IMR-90 (cell line): ENCODE measurements around the gene NT5C1A. TPM values are rescaled to one million over a fixed set of nuclear protein-coding genes. Genes with fewer than 3 reads are reported as not detected.
A peak's percentile ranks its signal among the peaks of the same experiment; 100 is the strongest.

Source experiments
- ATAC-seq: fragments of 200-7000 bp; cut with Tn5 transposase; 2 replicates; pipeline ENCODE4 v1.9.1; 2020; ENCODE audit warnings: low read depth, mild to moderate bottlenecking, moderate library complexity
- BruUV-seq: library from RNA; stranded (reverse); fragments of 400-500 nt; replicated peaks from 2 replicates; lab custom pipeline; 2021; lab: Mats Ljungman, UMichigan
- CTCF ChIA-PET: fragments of 300-600 bp; formaldehyde crosslinking; extraction: SDS; loops from one replicate; lab custom pipeline; 2021; ENCODE audit warnings: antibody characterized with exemption; lab: Yijun Ruan, JAX
- POLR2A ChIA-PET: fragments of 300-600 bp; sonication (Branson Sonifier 250); formaldehyde crosslinking; loops from one replicate; lab custom pipeline; 2022; ENCODE audit warnings: antibody characterized with exemption; ENCODE audit not compliant: unreplicated experiment; lab: Charles Lee
- DNase-seq: peaks from one replicate; pipeline ENCODE4 v3.0.0; 2013
- H2AFZ ChIP-seq: replicated peaks from 2 replicates; pipeline ENCODE3; 2013; ENCODE audit warnings: low read length, mild to moderate bottlenecking; ENCODE audit not compliant: poor library complexity
- H2AK5ac ChIP-seq: 2 replicates; pipeline ENCODE4 v1.6.1; 2013; ENCODE audit warnings: low read depth, low read length, inconsistent platforms
- H2AK9ac ChIP-seq: replicated peaks from 2 replicates; pipeline ENCODE3; 2013; ENCODE audit warnings: mild to moderate bottlenecking, low read depth, low read length, moderate library complexity; ENCODE audit not compliant: poor library complexity
- H2BK120ac ChIP-seq: 2 replicates; pipeline ENCODE4 v1.6.1; 2013; ENCODE audit warnings: low read depth, low read length, inconsistent platforms
- H2BK15ac ChIP-seq: 3 replicates; pipeline ENCODE4 v1.6.1; 2013; ENCODE audit warnings: low read depth, low read length, inconsistent platforms
- H2BK20ac ChIP-seq: 2 replicates; pipeline ENCODE4 v1.6.1; 2013; ENCODE audit warnings: low read depth, mild to moderate bottlenecking, inconsistent platforms, low read length, moderate library complexity
- H2BK5ac ChIP-seq: 2 replicates; pipeline ENCODE4 v1.6.1; 2013; ENCODE audit warnings: mild to moderate bottlenecking, low read depth, low read length, inconsistent platforms; ENCODE audit not compliant: poor library complexity, severe bottlenecking
- H3K14ac ChIP-seq: replicated peaks from 2 replicates; pipeline ENCODE4 v1.6.1; 2013; ENCODE audit warnings: low read depth, low read length, inconsistent platforms
- H3K18ac ChIP-seq: 2 replicates; pipeline ENCODE4 v1.6.1; 2013; ENCODE audit warnings: low read depth, low read length, control low read depth
- H3K23ac ChIP-seq: 2 replicates; pipeline ENCODE4 v1.6.1; 2013; ENCODE audit warnings: low read depth, low read length, inconsistent platforms
- H3K27ac ChIP-seq: 2 replicates; pipeline ENCODE4 v1.5.1; 2013; ENCODE audit warnings: mild to moderate bottlenecking, control low read depth, low read length; ENCODE audit not compliant: insufficient read depth
- H3K27me3 ChIP-seq: 2 replicates; pipeline ENCODE4 v1.6.1; 2013; ENCODE audit warnings: low read length; ENCODE audit not compliant: control insufficient read depth, insufficient read depth
- H3K36me3 ChIP-seq: 2 replicates; pipeline ENCODE4 v1.6.1; 2013; ENCODE audit warnings: low read length, mixed read lengths; ENCODE audit not compliant: control insufficient read depth, insufficient read depth
- H3K4ac ChIP-seq: 2 replicates; pipeline ENCODE4 v1.6.1; 2013; ENCODE audit warnings: low read depth, low read length, inconsistent platforms
- H3K4me1 ChIP-seq: 2 replicates; pipeline ENCODE4 v1.6.1; 2013; ENCODE audit warnings: low read length, mixed read lengths; ENCODE audit not compliant: control insufficient read depth, insufficient read depth
- H3K4me2 ChIP-seq: 2 replicates; pipeline ENCODE4 v1.6.1; 2013; ENCODE audit warnings: low read depth, mild to moderate bottlenecking, control low read depth, low read length, moderate library complexity
- H3K4me3 ChIP-seq: 2 replicates; pipeline ENCODE4 v1.5.1; 2013; ENCODE audit warnings: low read depth, mild to moderate bottlenecking, control low read depth, low read length, moderate library complexity; ENCODE audit not compliant: insufficient read depth
- H3K56ac ChIP-seq: 2 replicates; pipeline ENCODE4 v1.6.1; 2013; ENCODE audit warnings: low read length, inconsistent platforms; ENCODE audit not compliant: insufficient read depth; ENCODE audit errors: extremely low read depth
- H3K79me1 ChIP-seq, 2 experiments: 2 replicates each; pipeline ENCODE4 v1.6.1; 2013; ENCODE audit warnings: low read length in 2 of 2, inconsistent platforms in 1 of 2, low read depth in 1 of 2
- H3K9ac ChIP-seq: 2 replicates; pipeline ENCODE4 v1.6.1; 2013; ENCODE audit warnings: low read depth, low read length, control low read depth
- H3K9me1 ChIP-seq: 2 replicates; pipeline ENCODE4 v1.6.1; 2013; ENCODE audit warnings: low read length, inconsistent platforms; ENCODE audit not compliant: insufficient read depth
- H3K9me3 ChIP-seq: 2 replicates; pipeline ENCODE4 v1.6.1; 2013; ENCODE audit warnings: low read length; ENCODE audit not compliant: control insufficient read depth, insufficient read depth
- H4K20me1 ChIP-seq: 2 replicates; pipeline ENCODE4 v1.6.1; 2013; ENCODE audit warnings: low read length, inconsistent platforms; ENCODE audit not compliant: insufficient read depth
- H4K5ac ChIP-seq: 2 replicates; pipeline ENCODE4 v1.6.1; 2013; ENCODE audit warnings: mild to moderate bottlenecking, low read depth, low read length, control low read depth
- H4K8ac ChIP-seq, 2 experiments: 2 replicates each; pipeline ENCODE4 v1.6.1; 2013; ENCODE audit warnings: low read depth in 2 of 2, low read length in 2 of 2, control low read depth in 1 of 2, inconsistent platforms in 1 of 2
- H4K91ac ChIP-seq: 2 replicates; pipeline ENCODE4 v1.6.1; 2013; ENCODE audit warnings: low read depth, low read length, inconsistent platforms; ENCODE audit not compliant: insufficient read depth
- CEBPB ChIP-seq: IDR thresholded peaks from 2 replicates; pipeline ENCODE4 v1.6.1; 2012; ENCODE audit warnings: low read depth, low read length, improper control_type of control experiment
- MAFK ChIP-seq: IDR thresholded peaks from 2 replicates; pipeline ENCODE4 v1.6.1; 2012; ENCODE audit warnings: low read depth, low read length, improper control_type of control experiment
- NFE2L2 ChIP-seq: fragments of 150-350 bp; IDR thresholded peaks from 2 replicates; pipeline ENCODE4 v1.6.1; 2016; ENCODE audit warnings: low read depth, mild to moderate bottlenecking, low read length
- RCOR1 ChIP-seq: IDR thresholded peaks from 2 replicates; pipeline ENCODE4 v1.6.1; 2012; ENCODE audit warnings: mild to moderate bottlenecking, low read length, improper control_type of control experiment; ENCODE audit not compliant: insufficient replicate concordance
- RFX5 ChIP-seq: IDR thresholded peaks from 2 replicates; pipeline ENCODE4 v1.8.0; 2012; ENCODE audit warnings: low read depth, mild to moderate bottlenecking, low read length, moderate library complexity
- WGBS, 2 experiments: methylation state at CpG; one replicate each; pipeline versions ENCODE4 v1.1.5 to v1.1.7; 2013; ENCODE audit warnings: missing lambda C conversion rate in 2 of 2; ENCODE audit not compliant: insufficient read length in 1 of 2; ENCODE audit errors: extremely low coverage in 2 of 2; 5-methylcytosine and 5-hydroxymethylcytosine counted together
- dilution Hi-C: fragments of 300-500 bp; cut with HindIII; formaldehyde crosslinking; loops from one replicate; pipeline ENCODE4 v1.14.3; 2018; ENCODE audit warnings: low sequenced_read_pairs; ENCODE audit not compliant: unreplicated experiment
- in situ Hi-C: fragments of 300-500 bp; cut with MboI; formaldehyde crosslinking; loops from 3 replicates; pipeline ENCODE4 v1.14.3; 2019; ENCODE audit warnings: low sequenced_read_pairs, inconsistent platforms, mixed read lengths
- intact Hi-C: fragments of 100-400 bp; cut with micrococcal nuclease; formaldehyde crosslinking; loops from 2 replicates; pipeline ENCODE4 v1.10.0; 2022
- polyA plus RNA-seq, 3 experiments: library from polyadenylated mRNA; depleted of rRNA; stranded (reverse); fragments of >200 nt; gene quantifications; 2 replicates each; pipeline ENCODE4 v1.2.3, GENCODE V29; 2012; ENCODE audit warnings: low replicate concordance in 1 of 3
- total RNA-seq: library from RNA; depleted of rRNA; stranded (reverse); fragments of >200 nt; gene quantifications from 2 replicates; pipeline ENCODE4 v1.2.3, GENCODE V29; 2012

Gene NT5C1A
- total and polyA plus RNA-seq, 2 of the 4 experiments (the other 2 are of a cell fraction): not detected

DNA sequence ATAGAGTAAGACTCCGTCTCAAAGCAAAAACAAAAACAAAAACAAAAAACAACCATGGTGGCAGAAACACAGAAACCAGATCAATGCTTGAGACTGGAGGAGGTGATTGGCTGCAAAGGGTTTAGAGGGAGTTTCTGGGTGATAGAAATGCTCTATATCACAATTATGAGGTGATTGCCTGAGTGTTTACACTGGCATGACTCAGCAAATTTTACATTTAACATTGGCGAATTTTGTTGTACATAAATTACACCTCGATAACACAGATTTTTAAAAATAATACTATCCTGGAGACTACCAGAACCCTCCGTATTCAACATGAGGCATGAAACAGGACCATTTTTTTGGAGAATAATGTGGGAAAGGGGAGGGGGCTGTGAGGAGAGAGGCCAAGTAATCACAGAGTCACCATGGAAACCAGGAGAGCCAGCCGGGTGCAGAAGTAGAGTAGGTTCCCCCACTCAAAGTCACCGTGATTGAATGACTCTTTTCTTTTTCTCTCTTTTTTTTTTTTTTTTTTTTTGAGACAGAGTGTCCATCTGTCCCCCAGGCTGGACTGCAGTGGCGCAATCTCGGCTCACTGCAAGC lies 56.7 kb downstream of the NT5C1A start:
- WGBS, 2 experiments: no CpG with 5 or more reads among the region's 8 CpGs
- Histone ChIP-seq H3K18ac (0 out of 2 replicates have a peak overlapping the region, but pooled peaks have one; percentile 38), H3K9ac (no peak overlapping the region), H2BK20ac (peak overlapping the region; percentile 62), H2AK9ac (no peak overlapping the region), H4K91ac (no peak overlapping the region), H3K23ac (no peak overlapping the region), H4K20me1 (no peaks in the 10 kb centered on the region), H4K5ac (no peak overlapping the region; the same call in 1 of the 2 replicates), H2BK120ac (peak overlapping the region; percentile 30; the same call in 1 of the 2 replicates), H3K27me3 (peaks cover 6% of the 10 kb centered on the region; the same call in 1 of the 2 replicates), H3K14ac (no peak overlapping the region), H2BK15ac (no peak overlapping the region), H2BK5ac (no peak overlapping the region), H4K8ac (no peak overlapping the region; a peak in 1 of 4 replicates), H2AFZ (no peak overlapping the region), H3K36me3 (no peaks in the 10 kb centered on the region), H3K4me2 (no peak overlapping the region), H3K56ac (no peak overlapping the region), H3K4me1 (peaks cover 2% of the 10 kb centered on the region; the same call in 1 of the 2 replicates), H3K27ac (no peak overlapping the region), H3K79me1 (no peaks in the 10 kb centered on the region), H3K9me1 (no peaks in the 10 kb centered on the region), H2AK5ac (no peak overlapping the region), H3K4ac (peak overlapping the region; percentile 22; the same call in 1 of the 2 replicates), H3K9me3 (0 out of 2 replicates have a peak, but pooled peaks cover 2% of the 10 kb centered on the region), H3K4me3 (no peak overlapping the region)
- POLR2A ChIA-PET: no interaction called here
- CTCF ChIA-PET: interaction anchor here (0.7 kb wide), 1 partner anchor 81 kb away, joined by 3 read pairs; no protein-coding TSS in a partner anchor
- no TSS peak for BruUV-seq
- DNase-seq: no peak
- in situ Hi-C loops: no loop called here
- intact Hi-C loops: no loop called here
- no peak for ATAC-seq
- peak; percentile 99 for TF ChIP-seq NFE2L2
- peak; percentile 93 for TF ChIP-seq MAFK
- TF ChIP-seq RFX5: no peak
- no peak for TF ChIP-seq RCOR1
- TF ChIP-seq CEBPB: no peak
- dilution Hi-C loops: no loop called here
